Mesenchymal stem cell (in vitro differentiated cells and primary cell): Measurements from ENCODE around the gene MVD.
A peak's percentile ranks its signal among the peaks of the same experiment; 100 is the strongest.

ENCODE experiments used
- DNase-seq: peaks from one replicate; pipeline ENCODE4 v3.0.0-alpha.2; 2013
- H2AFZ ChIP-seq: one replicate; pipeline ENCODE4 v1.6.1; 2013; ENCODE audit warnings: low read depth, mild to moderate bottlenecking, control low read depth, inconsistent platforms, low read length, moderate library complexity
- H2AK5ac ChIP-seq: 2 replicates; pipeline ENCODE4 v1.6.1; 2013; ENCODE audit warnings: low read length, moderate library complexity, mild to moderate bottlenecking, inconsistent platforms; ENCODE audit not compliant: severe bottlenecking
- H2BK120ac ChIP-seq: one replicate; pipeline ENCODE4 v1.6.1; 2013; ENCODE audit warnings: low read depth, mild to moderate bottlenecking, inconsistent platforms, low read length, moderate library complexity
- H2BK12ac ChIP-seq, 2 experiments: one replicate each; pipeline ENCODE4 v1.6.1; 2013; ENCODE audit warnings: inconsistent platforms in 2 of 2, low read length in 2 of 2, mild to moderate bottlenecking in 2 of 2, moderate library complexity in 2 of 2, control low read depth in 1 of 2
- H2BK15ac ChIP-seq: one replicate; pipeline ENCODE4 v1.6.1; 2013; ENCODE audit warnings: mild to moderate bottlenecking, low read depth, inconsistent platforms; ENCODE audit not compliant: poor library complexity, severe bottlenecking
- H2BK5ac ChIP-seq: 2 replicates; pipeline ENCODE4 v1.6.1; 2013; ENCODE audit warnings: low read depth, mild to moderate bottlenecking, low read length, control low read depth, inconsistent platforms; ENCODE audit not compliant: poor library complexity, severe bottlenecking
- H3K14ac ChIP-seq, 2 experiments: one replicate each; pipeline ENCODE4 v1.6.1; 2013; ENCODE audit warnings: inconsistent platforms in 2 of 2, low read length in 2 of 2, control low read depth in 1 of 2, mild to moderate bottlenecking in 1 of 2, moderate library complexity in 1 of 2
- H3K18ac ChIP-seq, 2 experiments: one replicate each; pipeline ENCODE4 v1.6.1; 2013; ENCODE audit warnings: inconsistent platforms in 2 of 2, low read length in 2 of 2, control low read depth in 1 of 2, low read depth in 1 of 2, mild to moderate bottlenecking in 1 of 2
- H3K23ac ChIP-seq, 2 experiments: one replicate each; pipeline ENCODE4 v1.6.1; 2013; ENCODE audit warnings: inconsistent platforms in 2 of 2, low read length in 2 of 2, mild to moderate bottlenecking in 2 of 2, moderate library complexity in 2 of 2, control low read depth in 1 of 2
- H3K27ac ChIP-seq: 2 replicates; pipeline ENCODE4 v1.5.1; 2013; ENCODE audit warnings: mild to moderate bottlenecking, moderate library complexity, low read length, control low read depth, inconsistent platforms; ENCODE audit not compliant: poor library complexity, severe bottlenecking
- H3K27me3 ChIP-seq, 2 experiments: 2 replicates each; pipeline versions ENCODE4 v1.6.1 to v1.7.0; 2013; ENCODE audit warnings: low read length in 2 of 2, mild to moderate bottlenecking in 2 of 2, moderate library complexity in 2 of 2, control low read depth in 1 of 2, inconsistent platforms in 1 of 2; ENCODE audit not compliant: control insufficient read depth in 1 of 2, insufficient read depth in 1 of 2
- H3K36me3 ChIP-seq, 2 experiments: 2 replicates each; pipeline versions ENCODE4 v1.6.1 to v1.7.0; 2013; ENCODE audit warnings: low read length in 2 of 2, control low read depth in 1 of 2, inconsistent platforms in 1 of 2, low read depth in 1 of 2, mild to moderate bottlenecking in 1 of 2; ENCODE audit not compliant: insufficient read depth in 2 of 2, control insufficient read depth in 1 of 2
- H3K4ac ChIP-seq, 2 experiments: one replicate each; pipeline ENCODE4 v1.6.1; 2013; ENCODE audit warnings: inconsistent platforms in 2 of 2, low read length in 2 of 2, mild to moderate bottlenecking in 2 of 2, moderate library complexity in 2 of 2, control low read depth in 1 of 2, low read depth in 1 of 2
- H3K4me1 ChIP-seq: 2 replicates; pipeline ENCODE4 v1.6.1; 2013; ENCODE audit warnings: low read depth, low read length, control low read depth; ENCODE audit not compliant: control insufficient read depth, insufficient read depth
- H3K4me2 ChIP-seq: 2 replicates; pipeline ENCODE4 v1.6.1; 2013; ENCODE audit warnings: low read length, mild to moderate bottlenecking, inconsistent platforms; ENCODE audit not compliant: poor library complexity, severe bottlenecking
- H3K4me3 ChIP-seq, 2 experiments: 2 replicates each; pipeline versions ENCODE4 v1.5.1 to v1.7.0; 2013; ENCODE audit warnings: low read length in 2 of 2, mild to moderate bottlenecking in 2 of 2, control low read depth in 1 of 2, low read depth in 1 of 2; ENCODE audit not compliant: insufficient read depth in 1 of 2
- H3K79me1 ChIP-seq: replicated peaks from 2 replicates; pipeline ENCODE4 v1.6.1; 2013; ENCODE audit warnings: mild to moderate bottlenecking, control low read depth, low read length, inconsistent platforms; ENCODE audit not compliant: poor library complexity, severe bottlenecking
- H3K9ac ChIP-seq: 2 replicates; pipeline ENCODE4 v1.7.0; 2013; ENCODE audit warnings: mild to moderate bottlenecking, low read length, moderate library complexity
- H3K9me3 ChIP-seq: 2 replicates; pipeline ENCODE4 v1.7.0; 2013; ENCODE audit warnings: mild to moderate bottlenecking, low read length; ENCODE audit not compliant: control insufficient read depth
- H4K8ac ChIP-seq: one replicate; pipeline ENCODE4 v1.6.1; 2013; ENCODE audit warnings: inconsistent platforms, mild to moderate bottlenecking, low read length, moderate library complexity
- H4K91ac ChIP-seq: one replicate; pipeline ENCODE4 v1.6.1; 2013; ENCODE audit warnings: mild to moderate bottlenecking, low read length, inconsistent platforms
- WGBS: methylation state at CpG from one replicate; pipeline ENCODE4 v1.1.7; 2013; ENCODE audit warnings: mixed read lengths; 5-methylcytosine and 5-hydroxymethylcytosine counted together

MVD gene

DNA sequence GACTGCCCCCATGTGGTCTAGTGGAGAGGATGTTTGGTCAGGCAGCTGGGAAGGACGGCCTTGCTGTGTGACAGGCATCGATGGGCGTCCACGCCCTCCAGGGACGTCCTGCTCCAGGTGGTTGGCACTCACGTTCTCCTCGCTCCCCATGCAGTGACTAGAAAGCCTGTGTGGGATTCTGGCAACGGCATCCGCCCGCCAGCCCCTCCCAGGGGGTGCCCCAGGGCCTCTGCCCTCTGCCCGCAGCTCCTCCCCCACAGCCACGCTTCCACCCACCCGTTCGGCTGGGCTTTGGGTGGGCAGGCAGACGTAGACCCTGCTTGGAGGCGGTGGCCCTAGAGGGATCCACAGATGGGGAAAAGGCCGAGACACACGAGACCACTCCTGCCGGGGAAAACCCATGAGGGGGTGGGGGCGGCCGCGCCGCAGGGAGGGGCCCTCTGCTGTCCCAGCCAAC is 29.2 kb downstream of the MVD start:
- H3K9ac ChIP-seq, result no peak overlapping the region
- peaks cover 6 to 31% of the 10 kb centered on the region in 2 experiments for H3K27me3 ChIP-seq
- no peak overlapping the region for H2BK12ac ChIP-seq

DNA sequence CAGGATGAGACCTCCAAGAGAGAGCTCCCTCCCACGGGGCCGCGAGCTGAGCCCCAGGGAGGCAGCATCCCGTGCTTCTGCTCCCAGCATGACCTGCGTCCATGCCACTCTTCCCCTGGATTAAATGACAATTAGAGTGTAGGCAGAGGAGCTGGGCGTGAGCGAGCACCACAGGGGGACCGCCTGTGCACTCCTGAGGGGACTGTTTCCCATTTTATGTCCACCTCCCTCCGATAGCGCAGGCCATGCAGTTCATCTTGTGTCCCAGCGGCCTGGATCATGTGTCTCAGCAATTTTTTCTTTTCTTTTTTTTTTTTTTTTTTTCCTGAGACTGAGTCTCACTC is 30.3 kb downstream of the MVD start:
- Histone ChIP-seq H3K4me2 (no peak overlapping the region), H3K4me3 (no peak overlapping the region), H3K9me3 (no peaks in the 10 kb centered on the region), H3K79me1 (peaks cover 2% of the 10 kb centered on the region), H2BK12ac (no peak overlapping the region), H2BK5ac (no peak overlapping the region), H3K4ac (no peak overlapping the region), H4K8ac (no peak overlapping the region), H3K18ac (no peak overlapping the region), H3K36me3 (peaks cover 42 to 51% of the 10 kb centered on the region in 2 experiments), H2AK5ac (no peak overlapping the region), H4K91ac (no peak overlapping the region), H2BK15ac (no peak overlapping the region), H2BK120ac (no peak overlapping the region), H3K4me1 (peaks cover 24% of the 10 kb centered on the region), H3K23ac (no peak overlapping the region), H3K14ac (no peak overlapping the region), H2AFZ (no peak overlapping the region), H3K9ac (no peak overlapping the region), H3K27me3 (peaks cover 0 to 20% of the 10 kb centered on the region in 2 experiments), H3K27ac (no peak overlapping the region)
- DNase-seq, result no peak
- WGBS, result 96% methylated on average over 11 of the region's 11 CpGs

More for the DNA sequence above, 29.2 kb downstream of the MVD start:
- Histone ChIP-seq H3K4me1 (peaks cover 26% of the 10 kb centered on the region), H2BK5ac (no peak overlapping the region), H3K4me2 (peak overlapping the region; percentile 96), H3K27ac (no peak overlapping the region), H3K9me3 (no peaks in the 10 kb centered on the region), H3K4ac (no peak overlapping the region), H3K36me3 (peaks cover 30 to 39% of the 10 kb centered on the region in 2 experiments), H3K14ac (no peak overlapping the region), H3K79me1 (peaks cover 2% of the 10 kb centered on the region), H2BK15ac (no peak overlapping the region), H4K91ac (no peak overlapping the region), H2BK120ac (no peak overlapping the region), H3K23ac (no peak overlapping the region), H4K8ac (no peak overlapping the region), H2AK5ac (no peak overlapping the region), H3K18ac (peak overlapping the region in 1 of 2 experiments; percentile 86), H2AFZ (no peak overlapping the region), H3K4me3 (peak overlapping the region in 1 of 2 experiments; percentile 58)
- peak; percentile 57 for DNase-seq
- WGBS, result 61% methylated on average over 23 of the region's 23 CpGs

DNA sequence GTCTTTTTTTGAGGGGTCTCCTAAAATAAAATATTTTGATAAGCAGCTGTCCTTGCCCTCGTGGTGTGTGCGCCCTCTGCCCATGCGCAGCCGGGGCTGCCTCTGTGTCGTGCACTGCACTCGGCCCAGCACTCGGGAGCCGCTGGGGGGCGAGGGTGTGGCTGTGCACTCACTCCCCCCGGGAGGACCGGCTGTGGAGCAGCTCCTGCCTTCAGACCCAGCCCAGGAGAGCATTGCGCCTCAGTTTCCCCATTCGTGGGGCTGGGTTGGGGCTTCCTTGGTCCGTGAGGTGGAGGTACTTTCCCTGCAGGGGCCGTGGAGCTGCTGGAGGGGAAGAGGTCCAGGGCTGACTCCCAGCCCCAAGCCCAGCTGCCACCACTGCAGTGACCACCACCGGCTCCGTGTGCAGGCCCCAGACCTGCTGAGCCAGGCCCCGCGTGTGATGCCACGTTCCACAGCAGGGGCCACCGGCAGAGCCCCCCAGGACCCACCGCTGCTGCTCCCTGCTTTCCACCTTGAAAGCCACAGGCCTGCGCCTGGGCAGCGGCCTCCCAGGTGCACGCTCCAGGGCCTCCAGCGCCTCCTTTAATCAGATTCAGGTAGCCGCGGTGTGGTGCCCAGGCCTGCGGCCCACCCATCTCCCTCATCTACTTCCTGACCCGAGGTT is 30.8 kb downstream of the MVD start:
- peaks cover 47 to 56% of the 10 kb centered on the region in 2 experiments for H3K36me3 ChIP-seq
- no peak overlapping the region for H3K9ac ChIP-seq
- H3K23ac ChIP-seq, result no peak overlapping the region
- no peak overlapping the region for H4K8ac ChIP-seq
- H2BK12ac ChIP-seq, result no peak overlapping the region
- H3K4me2 ChIP-seq, result no peak overlapping the region
- H2BK15ac ChIP-seq, result no peak overlapping the region
- no peak overlapping the region for H2BK5ac ChIP-seq
- H3K4me3 ChIP-seq, result peak overlapping the region in 1 of 2 experiments; percentile 14
- peaks cover 2% of the 10 kb centered on the region for H3K79me1 ChIP-seq
- no peak overlapping the region for H3K18ac ChIP-seq
- H3K4ac ChIP-seq, result no peak overlapping the region
- WGBS, result 95% methylated on average over 30 of the region's 30 CpGs
- peaks cover 0 to 17% of the 10 kb centered on the region in 2 experiments for H3K27me3 ChIP-seq
- no peak overlapping the region for H4K91ac ChIP-seq
- H2AFZ ChIP-seq, result no peak overlapping the region
- H3K14ac ChIP-seq, result no peak overlapping the region
- H2BK120ac ChIP-seq, result no peak overlapping the region
- DNase-seq, result no peak
- H3K4me1 ChIP-seq, result peaks cover 23% of the 10 kb centered on the region
- no peaks in the 10 kb centered on the region for H3K9me3 ChIP-seq
- no peak overlapping the region for H2AK5ac ChIP-seq
- no peak overlapping the region for H3K27ac ChIP-seq

DNA sequence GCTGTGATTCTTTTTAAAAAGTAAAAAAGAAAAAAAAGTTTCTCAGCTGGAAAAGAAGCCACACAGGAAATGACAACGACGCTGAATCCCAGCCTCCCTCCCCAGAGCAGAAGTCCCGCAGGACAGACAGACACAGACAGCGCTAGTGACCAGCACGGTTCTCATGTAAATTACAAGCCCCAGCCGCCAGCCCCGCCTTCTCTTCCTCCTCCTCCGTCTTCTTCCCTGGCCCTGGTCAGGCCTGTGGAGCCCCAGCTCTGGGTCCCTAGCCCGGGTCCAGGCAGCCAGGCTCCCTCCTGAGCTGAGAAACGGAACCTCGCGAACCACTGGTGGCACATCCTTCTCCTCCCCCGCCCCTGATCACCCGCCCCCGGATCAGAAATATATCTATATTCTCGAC is 31.5 kb downstream of the MVD start:
- no peak overlapping the region for H2AFZ ChIP-seq
- no peak overlapping the region for H3K4me3 ChIP-seq
- no peak overlapping the region for H2BK120ac ChIP-seq
- H4K8ac ChIP-seq, result no peak overlapping the region
- peaks cover 22% of the 10 kb centered on the region for H3K4me1 ChIP-seq
- H2BK15ac ChIP-seq, result no peak overlapping the region
- H3K79me1 ChIP-seq, result peaks cover 2% of the 10 kb centered on the region
- H2BK12ac ChIP-seq, result no peak overlapping the region
- peaks cover 52 to 61% of the 10 kb centered on the region in 2 experiments for H3K36me3 ChIP-seq
- peaks cover 0 to 12% of the 10 kb centered on the region in 2 experiments for H3K27me3 ChIP-seq
- DNase-seq, result no peak
- H3K4me2 ChIP-seq, result no peak overlapping the region
- H3K14ac ChIP-seq, result no peak overlapping the region
- no peak overlapping the region for H3K23ac ChIP-seq
- no peak overlapping the region for H4K91ac ChIP-seq
- no peak overlapping the region for H2AK5ac ChIP-seq
- H3K9ac ChIP-seq, result no peak overlapping the region
- 72% methylated on average over 12 of the region's 16 CpGs for WGBS
- no peak overlapping the region for H3K18ac ChIP-seq
- no peak overlapping the region for H3K4ac ChIP-seq
- no peaks in the 10 kb centered on the region for H3K9me3 ChIP-seq
- H2BK5ac ChIP-seq, result no peak overlapping the region
- H3K27ac ChIP-seq, result no peak overlapping the region
